ENCODE data around the gene LOXL3. TPM values are rescaled to one million over a fixed set of nuclear protein-coding genes. Genes with fewer than 3 reads are reported as not detected.

LOXL3 gene
- total and polyA plus RNA-seq, 4 donors, result 2.9 to 11.1 (median 6.6) TPM

DNA sequence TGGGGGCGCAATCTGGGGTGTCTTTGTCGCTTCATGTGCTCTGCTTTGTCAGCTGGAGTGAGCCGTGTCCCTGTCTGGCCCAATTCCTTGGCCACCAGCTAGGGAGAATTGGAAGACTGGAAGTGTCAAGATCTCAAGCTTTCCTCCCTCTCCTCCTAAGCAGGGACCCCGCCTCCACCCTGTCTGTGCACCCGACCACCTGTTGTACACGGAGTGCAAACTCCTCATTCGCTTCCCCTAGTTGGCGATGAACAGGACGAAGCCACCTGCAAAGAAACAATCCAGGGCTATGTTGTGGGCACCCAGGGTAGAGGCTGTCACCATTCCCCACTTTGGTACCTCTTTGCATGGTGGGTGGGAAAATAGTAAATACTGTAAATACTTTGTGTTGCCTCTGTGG, 26.0 kb downstream of the LOXL3 start:
- no peak for DNase-seq
- 97 to 98% methylated on average over 9 of the region's 9 CpGs for WGBS, 2 donors
- Histone ChIP-seq H3K9me3 (ENCODE audit: control insufficient read depth in 4 of 4, insufficient read depth in 3 of 4, low read length in 3 of 4) (no peaks in the 10 kb centered on the region), H3K4me3 (no peak overlapping the region), H3K36me3 (ENCODE audit: control insufficient read depth in 4 of 4, insufficient read depth in 4 of 4, low read length in 4 of 4) (peaks cover 12 to 34% (median 30%) of the 10 kb centered on the region in 4 donors), H3K27ac (ENCODE audit: low read depth in 1 of 2, low read length in 1 of 2) (no peak overlapping the region), H3K27me3 (ENCODE audit: control insufficient read depth in 3 of 3, insufficient read depth in 3 of 3, low read length in 2 of 3) (no peaks in the 10 kb centered on the region), H3K9ac (ENCODE audit: insufficient read depth in 1 of 2, low read length in 2 of 2) (no peak overlapping the region), H3K4me1 (ENCODE audit: control insufficient read depth in 5 of 5, insufficient read depth in 5 of 5, low read length in 5 of 5) (peaks cover 8 to 23% (median 11%) of the 10 kb centered on the region in 5 donors)
- TF ChIP-seq, protein P1, sequence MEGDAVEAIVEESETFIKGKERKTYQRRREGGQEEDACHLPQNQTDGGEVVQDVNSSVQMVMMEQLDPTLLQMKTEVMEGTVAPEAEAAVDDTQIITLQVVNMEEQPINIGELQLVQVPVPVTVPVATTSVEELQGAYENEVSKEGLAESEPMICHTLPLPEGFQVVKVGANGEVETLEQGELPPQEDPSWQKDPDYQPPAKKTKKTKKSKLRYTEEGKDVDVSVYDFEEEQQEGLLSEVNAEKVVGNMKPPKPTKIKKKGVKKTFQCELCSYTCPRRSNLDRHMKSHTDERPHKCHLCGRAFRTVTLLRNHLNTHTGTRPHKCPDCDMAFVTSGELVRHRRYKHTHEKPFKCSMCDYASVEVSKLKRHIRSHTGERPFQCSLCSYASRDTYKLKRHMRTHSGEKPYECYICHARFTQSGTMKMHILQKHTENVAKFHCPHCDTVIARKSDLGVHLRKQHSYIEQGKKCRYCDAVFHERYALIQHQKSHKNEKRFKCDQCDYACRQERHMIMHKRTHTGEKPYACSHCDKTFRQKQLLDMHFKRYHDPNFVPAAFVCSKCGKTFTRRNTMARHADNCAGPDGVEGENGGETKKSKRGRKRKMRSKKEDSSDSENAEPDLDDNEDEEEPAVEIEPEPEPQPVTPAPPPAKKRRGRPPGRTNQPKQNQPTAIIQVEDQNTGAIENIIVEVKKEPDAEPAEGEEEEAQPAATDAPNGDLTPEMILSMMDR (IDR thresholded peaks at IDR 0.05; ENCODE audit: control extremely low read depth, extremely low read depth), result no peak
- ATAC-seq (ENCODE audit: insufficient read depth, low FRiP score), result no peak

DNA sequence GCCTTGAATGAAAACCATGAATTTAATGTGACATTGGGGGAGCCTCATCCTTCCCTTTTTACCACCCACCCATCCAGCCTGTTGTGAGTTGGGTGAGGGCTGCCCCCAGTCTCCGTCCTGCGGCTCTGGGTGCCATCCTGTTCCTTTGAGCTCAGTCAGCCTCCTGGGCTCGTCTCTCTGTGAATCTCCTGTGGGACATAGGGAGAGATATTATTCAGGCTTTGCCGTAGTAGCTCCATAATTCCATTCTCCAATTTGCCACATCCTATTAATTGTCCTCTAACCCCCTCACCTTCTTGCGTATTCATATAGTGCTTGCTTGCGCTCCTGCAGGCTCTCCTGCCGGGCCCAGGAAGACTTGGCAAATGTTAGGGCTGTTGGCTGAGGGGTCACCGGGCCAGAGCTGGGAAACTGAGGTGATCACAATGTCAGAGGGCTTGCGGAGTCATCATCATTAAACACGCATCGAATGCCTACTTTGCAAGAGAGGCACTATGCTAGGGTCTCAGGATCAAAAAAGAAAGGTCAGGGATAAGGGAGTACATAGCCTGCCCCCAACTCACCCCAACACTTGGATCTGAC, 27.0 kb downstream of the LOXL3 start:
- peaks cover 0 to 4% (median 0%) of the 10 kb centered on the region in 3 donors for H3K27me3 ChIP-seq (ENCODE audit: control insufficient read depth in 3 of 3, insufficient read depth in 3 of 3, low read length in 2 of 3)
- H3K9me3 ChIP-seq (ENCODE audit: control insufficient read depth in 4 of 4, insufficient read depth in 3 of 4, low read length in 3 of 4), result no peaks in the 10 kb centered on the region
- ATAC-seq (ENCODE audit: insufficient read depth, low FRiP score), result no peak
- H3K4me1 ChIP-seq (ENCODE audit: control insufficient read depth in 5 of 5, insufficient read depth in 5 of 5, low read length in 5 of 5), result peaks cover 8 to 23% (median 11%) of the 10 kb centered on the region in 5 donors
- no peak overlapping the region for H3K27ac ChIP-seq (ENCODE audit: low read depth in 1 of 2, low read length in 1 of 2)
- TF ChIP-seq, protein P1 (IDR thresholded peaks at IDR 0.05; ENCODE audit: control extremely low read depth, extremely low read depth), result no peak
- peaks cover 9 to 26% (median 24%) of the 10 kb centered on the region in 4 donors for H3K36me3 ChIP-seq (ENCODE audit: control insufficient read depth in 4 of 4, insufficient read depth in 4 of 4, low read length in 4 of 4)
- no peak overlapping the region for H3K9ac ChIP-seq (ENCODE audit: insufficient read depth in 1 of 2, low read length in 2 of 2)
- no peak for DNase-seq
- 96% methylated on average over 11 of the region's 11 CpGs for WGBS, 2 donors
- H3K4me3 ChIP-seq, result no peak overlapping the region

DNA sequence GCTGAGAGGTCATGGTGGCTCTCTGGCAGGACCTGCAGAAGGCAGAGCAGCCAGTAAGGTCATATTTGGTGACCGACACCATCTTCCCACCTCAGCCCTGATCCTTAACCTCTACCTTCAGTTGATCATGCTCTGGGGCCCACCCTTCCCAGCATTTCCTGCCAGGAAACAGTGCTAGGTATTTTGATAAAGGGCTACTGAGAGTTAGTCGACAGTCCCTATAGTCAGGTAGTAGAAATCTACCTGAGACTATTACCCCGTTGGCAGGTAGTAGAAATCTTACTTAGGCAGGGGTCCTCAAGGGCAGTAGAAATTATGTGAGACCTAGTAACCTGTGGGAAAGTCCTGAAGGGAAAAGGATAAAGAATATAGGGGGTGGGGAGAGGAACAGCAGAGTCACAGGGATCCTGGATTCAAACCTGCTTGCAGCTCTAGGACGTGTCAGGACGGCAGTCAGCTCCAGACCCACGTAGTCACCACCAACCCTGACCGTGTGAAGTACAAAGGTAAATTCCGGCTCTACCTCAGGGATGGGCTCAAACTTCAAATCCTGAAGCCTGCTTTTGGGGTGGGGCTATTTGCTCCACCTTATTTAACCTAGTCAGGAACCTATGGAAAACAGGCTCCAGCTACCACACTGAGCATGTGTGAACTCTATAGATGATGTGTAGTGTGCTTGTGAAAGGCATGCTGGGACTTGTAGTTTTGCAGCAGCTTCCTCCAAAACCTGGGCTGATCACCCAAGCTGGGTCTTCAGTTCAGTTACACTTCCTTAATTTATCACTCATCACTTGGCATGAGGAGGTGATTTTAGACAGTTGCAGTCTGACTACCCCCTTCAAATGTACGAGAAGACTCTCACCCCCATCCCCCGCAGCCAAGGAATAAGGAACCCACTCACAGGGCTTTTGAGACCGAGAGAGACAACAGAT, 27.8 kb downstream of the LOXL3 start, which contains the start of gene DQX1:
Gene DQX1, minus strand, starts transcription at position 515 of the 932 bp plus-strand sequence. Its CDS starts 502 bp downstream, at position 13.
- Histone ChIP-seq H3K36me3 (ENCODE audit: control insufficient read depth in 4 of 4, insufficient read depth in 4 of 4, low read length in 4 of 4) (peaks cover 9 to 23% (median 21%) of the 10 kb centered on the region in 4 donors), H3K9ac (ENCODE audit: insufficient read depth in 1 of 2, low read length in 2 of 2) (no peak within 1 kb of the TSS), H3K27ac (ENCODE audit: low read depth in 1 of 2, low read length in 1 of 2) (no peak within 1 kb of the TSS), H3K4me1 (ENCODE audit: control insufficient read depth in 5 of 5, insufficient read depth in 5 of 5, low read length in 5 of 5) (peaks cover 8 to 17% (median 10%) of the 10 kb centered on the region in 5 donors), H3K27me3 (ENCODE audit: control insufficient read depth in 3 of 3, insufficient read depth in 3 of 3, low read length in 2 of 3) (peaks cover 0 to 4% (median 0%) of the 10 kb centered on the region in 3 donors), H3K9me3 (ENCODE audit: control insufficient read depth in 4 of 4, insufficient read depth in 3 of 4, low read length in 3 of 4) (no peaks in the 10 kb centered on the region), H3K4me3 (no peak within 1 kb of the TSS)
- TF ChIP-seq, protein P1 (IDR thresholded peaks at IDR 0.05; ENCODE audit: control extremely low read depth, extremely low read depth), result no peak
- DNase-seq (peak in 1 of 3 donors; percentile 35), ATAC-seq (ENCODE audit: insufficient read depth, low FRiP score) (no peak)
- WGBS, 2 donors, result 80 to 87% methylated on average over 11 of the region's 11 CpGs
